NOMO-1 treated with DMSO at 0.1 percent for 48 hours (cell line): Measurements from ENCODE around the gene MPP1.
A peak's percentile ranks its signal among the peaks of the same experiment; 100 is the strongest.

Experiments
- DNase-seq: peaks from one replicate; lab custom pipeline; 2025; ENCODE audit not compliant: unreplicated experiment; lab: John Stamatoyannopoulos, UW

MPP1 gene

DNA sequence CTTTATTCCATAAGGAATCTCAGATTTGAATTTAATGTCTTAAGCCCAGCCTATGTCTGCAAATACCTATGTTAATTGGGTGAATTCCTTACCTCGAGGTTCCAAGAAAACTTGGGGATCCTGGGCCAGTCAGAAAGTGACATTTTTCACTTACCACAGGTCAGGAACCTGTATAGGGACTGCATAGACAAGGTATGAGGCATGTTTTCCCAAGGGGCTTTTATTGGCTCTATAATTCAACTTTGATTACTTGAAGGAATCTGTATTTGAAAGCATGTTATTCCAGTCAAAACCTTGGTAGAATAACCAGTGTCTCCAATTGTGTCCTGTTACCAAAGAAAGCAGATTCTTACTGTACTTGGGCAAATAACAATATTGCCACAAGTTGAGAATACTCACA is 8.5 kb upstream of the MPP1 start:
- DNase-seq = no peak

DNA sequence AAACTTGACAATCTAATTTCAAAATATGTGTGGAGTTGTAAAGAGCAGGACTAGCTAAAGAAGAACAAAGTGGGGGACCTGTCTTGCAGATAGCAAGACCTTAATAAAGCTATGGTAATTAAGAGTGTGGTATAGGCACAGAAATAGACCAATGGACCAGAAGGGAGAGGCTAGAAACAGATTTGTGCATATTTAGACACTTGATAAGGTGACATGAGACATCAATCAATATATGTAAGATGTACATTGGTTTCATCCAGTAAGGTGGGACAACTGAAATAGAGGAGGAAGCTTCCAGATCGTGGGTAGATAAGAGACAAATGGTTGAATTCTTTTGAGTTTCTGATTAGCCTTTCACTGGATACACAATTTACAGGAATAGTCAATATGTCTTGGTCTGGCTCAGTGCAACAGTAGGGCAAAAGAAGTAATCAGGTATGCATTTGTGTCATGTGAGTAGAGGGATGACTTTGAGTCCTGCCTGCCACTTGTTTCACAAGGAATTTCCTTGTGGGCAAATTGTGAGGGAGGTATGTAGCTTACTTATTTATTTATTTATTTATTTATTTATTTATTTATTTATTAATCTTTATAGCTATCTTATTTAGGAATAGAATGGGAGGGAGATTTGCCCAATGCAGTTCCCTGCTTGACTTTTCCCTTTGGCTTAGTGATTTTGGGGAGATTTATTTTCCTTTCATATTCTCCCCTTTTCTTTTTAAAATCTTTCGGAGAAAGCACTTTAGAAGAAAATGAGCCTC is 7.2 kb upstream of the MPP1 start:
- no peak for DNase-seq

DNA sequence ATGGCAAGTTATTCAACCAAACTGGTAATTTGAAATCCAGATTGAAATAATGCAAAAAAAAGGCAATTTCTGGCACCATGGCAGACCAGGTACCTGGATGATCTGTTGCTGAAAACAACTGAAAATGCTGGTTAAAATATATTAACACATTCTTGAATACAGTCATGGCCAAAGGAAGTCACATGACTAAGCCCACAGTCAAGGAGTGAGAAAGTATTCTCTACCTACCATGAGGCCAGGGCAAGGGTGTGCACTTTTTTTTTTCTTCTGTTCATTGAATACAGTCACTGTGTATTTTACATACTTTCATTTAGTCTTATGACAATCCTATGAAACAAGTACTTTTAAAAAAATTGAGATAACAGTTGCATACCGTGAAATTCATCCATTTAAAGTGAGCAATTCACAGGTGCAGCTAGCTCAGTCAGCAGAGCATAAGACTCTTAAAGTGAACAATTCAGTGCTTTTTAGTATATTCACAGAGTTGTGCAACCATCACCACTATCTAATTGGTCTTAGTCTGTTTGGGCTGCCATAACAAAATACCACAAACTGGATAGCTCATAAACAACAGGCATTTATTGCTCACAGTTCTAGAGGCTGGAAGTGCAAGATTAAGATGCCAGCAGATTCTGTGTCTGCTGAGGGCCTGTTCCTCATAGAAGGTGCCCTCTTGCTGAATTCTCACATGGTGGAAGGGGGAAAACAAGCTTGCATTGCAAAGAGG is 4.8 kb upstream of the MPP1 start:
- peak; percentile 25 for DNase-seq

DNA sequence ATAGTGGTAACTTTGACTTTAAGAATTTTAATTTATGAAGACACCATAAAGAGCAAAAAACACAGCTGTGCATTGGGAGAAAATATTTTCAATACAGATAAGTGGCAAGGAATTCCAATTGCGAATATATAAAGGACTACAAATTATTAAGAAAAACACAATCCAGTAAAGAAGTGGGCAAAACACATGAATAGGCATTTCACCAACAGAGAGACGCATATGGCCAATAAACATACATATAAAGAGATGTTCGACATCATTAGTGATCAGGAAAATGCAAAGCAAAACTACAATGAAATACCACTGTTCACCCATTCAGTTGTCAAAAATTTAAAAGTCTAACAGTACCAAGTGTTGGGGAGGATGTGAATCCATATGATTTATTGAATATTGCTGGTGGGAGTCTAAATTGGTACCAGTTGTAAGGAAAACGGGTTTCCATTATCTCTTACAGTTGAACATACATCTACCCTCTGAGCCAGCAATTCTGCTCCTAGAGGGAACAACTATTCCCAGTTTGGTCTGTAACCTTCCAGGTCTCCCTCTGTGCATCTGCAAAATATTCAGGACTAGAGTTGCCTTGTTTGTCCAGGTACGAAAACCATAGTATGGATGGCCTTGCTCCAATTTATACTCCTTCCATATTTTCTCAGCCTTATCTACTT is 1.7 kb upstream of the MPP1 start:
- no peak for DNase-seq

DNA sequence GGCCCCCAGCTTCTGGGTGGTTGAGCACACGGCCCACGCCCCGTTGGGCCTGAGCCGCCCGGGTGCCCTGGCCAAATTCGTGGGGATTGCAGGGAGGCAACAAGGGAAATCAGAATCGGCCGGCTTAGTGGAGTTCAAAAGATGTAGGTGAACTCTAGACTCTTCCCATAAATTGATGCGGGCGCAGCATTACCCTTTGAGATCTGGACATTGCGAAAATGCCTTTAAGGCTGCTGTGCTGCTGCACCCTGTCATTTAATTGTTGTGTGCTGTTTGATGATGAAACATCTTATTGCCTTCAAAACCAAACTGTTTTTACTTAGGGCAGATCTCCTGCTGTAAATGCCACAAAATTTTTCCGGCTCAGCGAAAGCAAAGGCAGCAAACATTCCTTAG is 409 bp upstream of the MPP1 start:
- DNase-seq = peak; percentile 58

DNA sequence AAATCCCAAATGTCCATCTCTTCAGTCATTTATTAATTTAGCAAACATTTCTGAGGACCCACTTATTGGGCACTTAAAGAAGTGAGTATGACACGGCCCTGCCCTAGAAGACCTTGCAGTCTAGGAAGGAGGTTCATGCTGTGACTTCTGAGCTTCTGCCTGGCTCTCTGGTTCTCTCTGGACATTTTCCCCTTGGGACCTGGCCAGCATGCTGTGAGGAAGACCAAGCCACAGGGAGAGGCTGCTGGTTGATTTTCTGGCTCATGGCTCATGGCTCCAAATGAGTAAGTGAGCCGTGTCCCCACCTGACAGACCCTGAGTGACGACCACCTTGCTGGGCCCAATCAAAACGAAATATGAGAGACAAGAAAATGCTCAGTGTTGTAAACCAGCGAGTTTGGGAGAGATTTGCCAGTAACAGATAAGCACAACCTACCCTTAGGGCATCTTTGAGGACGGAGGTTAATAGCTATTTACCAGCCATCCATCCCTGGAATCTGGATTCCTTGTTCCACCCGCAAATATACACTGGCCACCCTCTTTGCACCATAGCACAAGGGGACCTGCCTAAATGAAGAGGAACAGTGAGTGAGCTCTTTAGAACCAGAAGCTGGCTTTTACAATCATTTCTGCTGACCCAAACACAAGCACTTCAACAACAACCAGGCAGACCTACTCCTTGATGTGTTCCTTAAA is 876 bp downstream of the MPP1 start:
- DNase-seq = no peak

DNA sequence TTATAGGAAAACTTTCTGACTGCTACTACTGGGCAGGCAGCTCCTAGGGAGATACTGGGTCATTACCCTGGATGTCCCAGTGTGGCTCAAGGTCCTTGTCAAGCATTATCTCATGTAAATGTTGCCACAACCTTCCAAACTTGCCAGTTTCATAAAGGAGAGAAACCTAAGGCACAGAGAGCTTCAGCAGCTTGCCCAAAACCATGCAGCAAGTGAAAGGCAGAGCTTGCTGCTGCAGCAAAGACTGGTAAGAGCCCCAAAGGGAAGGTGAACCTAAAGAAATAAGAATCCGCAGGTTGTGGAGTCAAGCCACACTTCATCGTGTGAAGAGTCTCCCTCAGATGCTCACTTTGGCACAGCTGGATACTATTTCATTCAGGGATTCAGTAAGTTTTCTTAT is 2.3 kb downstream of the MPP1 start:
- no peak for DNase-seq

DNA sequence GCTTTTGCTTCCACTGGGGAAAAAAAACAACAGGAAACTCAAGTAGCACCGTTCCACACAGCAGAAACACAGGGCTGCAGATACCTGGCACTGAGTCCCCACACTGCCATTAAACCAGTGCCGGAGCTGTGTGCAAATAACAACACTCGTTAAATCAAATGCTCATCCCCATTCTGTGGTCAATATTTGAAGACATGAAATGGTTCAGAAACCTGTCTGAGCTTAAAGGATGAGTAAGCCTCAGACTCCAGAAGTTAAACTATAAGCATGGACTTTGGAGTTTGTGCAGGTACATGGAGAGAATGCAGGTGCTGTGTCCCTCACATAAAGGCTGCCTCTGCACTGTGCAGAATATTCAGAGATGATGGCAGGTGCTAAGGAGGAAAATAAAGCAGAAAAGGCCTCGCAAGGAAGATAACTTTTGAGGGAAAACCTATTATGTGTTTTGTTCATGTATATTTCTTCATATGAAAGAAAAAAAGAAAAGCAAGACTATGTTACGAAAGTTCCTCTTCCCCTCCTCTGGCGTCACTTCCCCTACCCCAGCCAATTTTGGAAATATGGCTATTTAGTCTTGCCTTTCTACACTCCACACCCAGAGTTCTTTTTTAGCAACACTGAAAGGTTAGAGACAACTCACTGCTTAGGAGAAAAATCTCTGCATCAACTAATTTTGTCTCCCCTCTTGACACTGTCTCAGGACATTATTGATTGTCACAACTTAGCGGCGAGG is 4.6 kb downstream of the MPP1 start:
- peak; percentile 71 for DNase-seq

DNA sequence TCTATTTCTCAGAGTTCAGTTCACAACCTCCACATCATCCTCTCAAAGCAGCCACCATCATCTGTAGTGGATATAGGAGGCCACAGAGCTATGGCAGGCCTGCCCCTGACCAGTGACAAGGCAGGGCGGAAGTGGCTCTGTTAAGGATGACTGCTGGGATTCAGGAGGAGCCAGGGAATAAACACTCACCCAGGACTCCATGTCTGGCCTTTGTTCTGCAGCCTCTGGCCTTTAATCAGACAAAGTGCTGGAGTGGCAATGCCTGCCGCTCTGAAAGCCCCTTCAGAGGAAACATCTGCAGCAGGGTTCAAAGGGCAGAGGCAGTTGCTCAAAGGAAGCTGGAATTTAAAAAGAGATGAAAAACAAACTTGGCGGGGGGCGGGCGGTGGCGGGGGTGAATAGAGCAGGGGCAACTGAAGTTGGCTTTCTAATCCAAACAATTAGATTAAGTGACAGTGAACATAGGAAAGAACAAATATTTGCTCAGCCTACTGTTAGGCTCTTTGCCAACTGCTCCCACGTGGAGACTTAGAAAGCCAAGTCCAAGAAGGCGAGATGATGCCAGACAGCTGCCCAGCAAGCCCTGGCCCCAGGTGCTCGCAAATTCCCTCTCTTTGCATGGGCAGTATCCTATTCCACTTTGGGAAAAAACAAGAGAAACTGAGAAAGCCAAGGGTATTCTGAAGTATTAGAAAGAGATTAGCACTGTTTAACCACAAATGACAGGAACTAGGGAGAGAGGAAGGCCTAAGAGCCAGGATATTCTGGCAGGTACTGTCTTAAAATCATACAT is 5.5 kb downstream of the MPP1 start:
- DNase-seq = no peak

DNA sequence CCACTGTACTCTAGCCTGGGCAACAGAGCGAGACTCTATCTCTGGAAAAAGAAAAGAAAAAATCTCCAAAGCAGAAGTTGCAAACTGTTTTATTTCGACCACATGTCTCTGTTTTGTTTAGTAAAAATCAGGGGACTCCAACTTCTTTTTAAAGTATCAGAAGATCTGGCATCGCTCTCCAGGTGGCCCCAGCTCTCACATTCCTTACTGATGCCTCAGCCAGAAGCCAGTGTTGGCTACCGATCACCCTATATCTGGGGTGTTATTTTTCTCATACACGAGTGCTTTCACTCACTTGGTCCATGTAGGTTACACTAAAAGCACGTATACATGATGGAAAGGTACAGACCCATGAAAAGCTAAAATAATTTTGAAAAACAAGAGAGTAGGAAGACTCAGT is 8.3 kb downstream of the MPP1 start:
- no peak for DNase-seq

DNA sequence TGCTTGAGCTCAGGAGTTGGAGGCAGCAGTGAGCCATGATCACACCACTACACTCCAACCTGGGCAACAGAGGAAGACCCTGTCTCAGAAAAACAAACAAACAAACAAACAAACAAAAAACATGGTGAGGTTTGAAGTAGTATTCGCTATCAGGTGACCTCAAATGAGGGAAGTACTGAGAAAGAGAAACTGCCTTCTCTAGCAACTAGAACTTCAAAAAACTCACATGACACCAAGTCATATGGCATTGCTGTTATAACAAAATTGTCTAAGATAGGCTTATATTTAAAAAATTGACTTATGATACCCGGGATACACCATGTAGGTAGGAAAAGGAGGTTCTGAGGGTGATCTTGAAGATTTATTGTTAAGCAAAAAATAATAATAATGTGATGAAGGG is 10.3 kb downstream of the MPP1 start:
- no peak for DNase-seq

DNA sequence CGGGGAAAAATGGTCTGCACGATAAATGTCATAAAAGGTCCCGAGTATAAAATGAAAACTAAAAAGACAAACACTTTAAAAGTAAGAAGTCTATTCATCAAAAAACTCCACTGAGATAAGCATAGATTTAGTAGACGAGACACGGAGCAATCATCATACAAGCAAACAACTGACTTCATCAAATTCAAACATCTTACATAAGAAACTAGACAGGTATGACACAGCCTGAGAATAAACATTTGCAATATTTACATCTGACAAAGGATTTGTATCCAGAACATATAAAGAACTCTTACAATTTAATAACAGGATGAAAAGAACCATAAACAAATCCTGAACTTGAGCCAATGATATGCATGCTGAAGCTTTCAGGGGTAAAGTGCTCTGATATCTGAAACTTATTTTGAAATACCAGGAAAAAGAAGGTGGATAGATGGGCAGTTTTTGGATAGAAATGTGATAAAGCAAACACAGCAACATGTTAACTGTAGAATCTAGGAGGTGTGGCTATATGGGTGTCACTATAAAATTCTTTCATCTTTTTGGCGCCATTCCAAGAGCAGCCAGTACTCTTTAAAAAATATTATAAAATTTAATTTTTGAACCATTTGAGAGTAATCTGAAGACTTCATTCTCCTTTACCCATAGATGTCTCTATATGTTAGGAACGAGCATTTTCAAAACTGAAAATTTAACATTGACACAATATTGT is 12.0 kb downstream of the MPP1 start:
- DNase-seq = no peak

DNA sequence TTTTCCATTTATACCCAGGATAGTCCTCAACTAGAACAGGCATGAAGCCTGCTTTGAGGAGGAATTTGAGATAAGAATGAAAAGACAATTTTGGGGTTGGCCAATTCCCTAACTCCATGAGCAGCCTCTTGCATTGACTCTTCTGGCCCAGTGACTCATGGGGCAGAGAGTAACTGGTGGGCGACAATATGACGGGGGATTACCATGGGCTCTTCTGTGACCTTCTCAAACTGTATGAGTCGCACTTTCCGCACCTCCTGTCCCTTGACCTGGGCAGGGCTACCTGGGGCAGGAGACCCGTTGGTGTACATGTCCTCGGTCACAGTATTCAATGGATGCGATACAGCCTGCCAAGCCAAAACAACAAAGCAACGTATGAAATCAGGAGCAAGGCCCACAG is 13.3 kb downstream of the MPP1 start:
- no peak for DNase-seq

DNA sequence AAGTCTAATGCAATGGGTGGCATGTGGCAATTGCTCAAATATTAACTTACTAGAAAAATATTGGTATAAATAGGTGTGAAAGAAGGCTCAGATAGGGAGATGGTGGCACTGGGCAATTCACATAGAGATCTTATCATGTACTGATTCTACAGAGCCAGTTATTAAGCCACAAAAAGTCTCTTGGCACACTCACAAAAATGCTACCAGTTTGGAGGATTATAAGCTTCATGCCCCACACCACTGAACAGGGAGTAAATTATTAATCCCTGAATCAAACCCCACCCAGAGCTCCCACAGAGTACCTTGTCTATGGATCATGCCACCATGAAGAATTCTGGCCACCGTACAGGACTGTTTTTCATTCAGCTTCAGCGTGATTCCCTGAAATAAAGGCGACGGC is 13.8 kb downstream of the MPP1 start:
- DNase-seq = no peak

DNA sequence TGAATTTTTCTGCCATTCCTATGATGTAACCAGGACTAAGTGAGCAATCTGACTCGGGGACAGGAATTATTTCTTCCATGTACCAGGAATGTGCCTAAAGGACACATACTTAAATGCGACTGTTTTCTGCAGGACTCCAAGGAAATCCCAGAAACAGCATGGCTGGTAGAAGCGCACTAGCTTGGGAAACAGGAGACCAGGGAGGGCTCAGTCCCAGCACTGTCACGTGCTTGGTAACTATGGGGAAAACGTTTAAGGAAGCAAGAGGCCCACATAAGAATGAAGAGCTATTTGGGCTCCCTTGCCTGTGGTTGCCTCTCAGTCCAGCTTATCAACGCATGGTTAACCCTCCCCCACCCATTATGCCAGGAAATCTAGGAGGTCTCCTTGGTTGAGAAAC is 19.6 kb downstream of the MPP1 start:
- no peak for DNase-seq

DNA sequence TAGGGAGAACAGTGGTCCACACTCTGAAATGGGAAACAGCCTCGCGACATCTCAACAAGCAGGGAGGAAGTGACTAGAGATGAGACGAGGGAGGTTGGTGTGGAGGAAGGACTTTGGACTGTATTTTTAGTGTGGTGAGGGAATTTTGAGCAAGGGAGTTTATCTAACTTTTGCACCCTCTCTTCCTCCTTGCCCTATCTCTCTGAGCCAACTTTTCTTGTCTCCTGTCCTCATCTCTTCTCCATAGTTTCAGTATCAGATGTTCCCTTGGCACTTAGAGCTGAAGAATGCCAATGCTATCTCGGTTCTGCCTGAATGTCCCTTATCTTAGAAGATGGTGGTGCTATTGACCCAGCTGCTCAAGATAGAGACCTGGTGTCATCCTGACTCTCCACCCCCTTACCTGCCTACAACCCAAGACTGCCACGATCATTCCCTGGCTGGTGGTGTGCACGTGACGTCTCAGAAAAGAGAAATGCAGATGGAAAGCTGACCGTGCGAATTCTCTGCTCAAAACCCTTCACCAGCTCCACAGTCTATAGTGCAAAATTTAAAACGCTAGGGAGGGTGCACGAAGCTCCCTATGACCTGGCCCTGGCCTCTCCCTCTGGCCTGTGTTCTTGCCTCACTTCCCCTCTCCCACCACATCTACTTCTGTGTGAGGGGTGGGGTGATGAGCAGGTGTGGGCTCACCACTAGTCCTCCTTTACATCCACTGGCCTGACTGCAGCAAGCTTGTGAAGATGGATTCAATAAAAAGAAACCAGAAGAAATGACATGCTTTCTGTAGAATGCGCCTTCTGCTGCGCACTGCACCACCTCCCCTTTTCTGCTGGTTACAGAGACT is 20.9 kb downstream of the MPP1 start:
- peak; percentile 13 for DNase-seq

DNA sequence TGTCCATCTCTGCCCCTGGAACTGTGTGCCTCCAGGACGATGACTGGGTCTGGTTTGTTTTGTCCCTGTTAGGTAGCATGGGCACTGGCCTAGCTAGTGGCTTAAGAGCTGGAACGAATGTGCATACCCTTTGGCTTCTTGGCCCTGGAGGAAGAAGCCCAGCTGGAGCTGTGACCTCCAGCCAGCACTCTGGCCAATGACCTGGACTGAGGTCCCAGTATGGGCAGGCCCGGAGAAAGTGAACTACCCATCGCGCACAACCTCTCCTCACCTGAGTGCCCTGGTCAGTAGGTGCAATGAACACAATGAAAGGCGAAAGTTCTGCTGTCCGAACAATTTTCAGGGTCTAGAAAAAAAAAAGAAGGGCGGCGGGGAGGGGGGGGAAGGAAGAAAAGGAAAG is 24.3 kb downstream of the MPP1 start:
- no peak for DNase-seq

DNA sequence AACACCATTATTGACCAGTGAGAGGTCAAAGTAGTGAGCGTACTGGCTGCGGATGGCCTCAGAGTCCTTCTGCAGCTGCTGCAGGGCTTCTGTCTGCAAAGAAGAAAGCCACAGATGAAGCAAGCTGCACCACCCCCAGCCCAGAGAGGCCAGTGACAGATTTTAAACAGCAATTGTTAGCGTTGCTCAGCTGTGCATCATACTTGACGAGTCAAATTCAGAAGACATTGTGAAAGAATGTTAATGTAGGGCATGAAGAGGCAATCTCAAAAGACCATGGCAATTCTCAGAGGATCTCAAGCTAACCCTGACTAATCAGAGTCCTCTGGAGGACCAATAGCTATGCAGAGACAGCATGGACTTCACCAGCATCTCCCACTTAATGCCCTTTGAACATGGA is 26.0 kb downstream of the MPP1 start:
- DNase-seq = no peak

DNA sequence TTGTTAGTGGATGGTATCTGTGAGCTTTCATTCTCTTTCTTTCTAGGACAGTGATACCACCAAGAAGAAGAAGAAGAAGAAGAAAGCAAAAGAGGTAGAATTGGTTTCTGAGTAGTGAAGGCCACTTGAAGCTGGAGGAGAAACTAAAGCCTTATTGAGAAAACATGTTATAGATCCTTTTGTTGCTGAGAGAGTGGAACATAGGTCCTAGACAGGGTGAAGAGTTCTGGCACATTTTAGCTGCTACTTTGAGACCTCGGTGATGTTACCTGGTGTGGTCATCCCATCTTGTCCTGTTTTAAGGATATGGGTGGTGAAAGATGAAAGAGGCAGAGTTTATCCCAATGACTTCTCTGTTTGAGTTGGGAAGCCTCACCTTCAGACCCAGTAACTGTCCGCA is 28.5 kb downstream of the MPP1 start:
- no peak for DNase-seq
